ENCODE measurements around the gene NSD2. TPM values are rescaled to one million over a fixed set of nuclear protein-coding genes. Genes with fewer than 3 reads are reported as not detected.

Gene NSD2
- total RNA-seq, 1 experiment from 2014 or later: 136 TPM

DNA sequence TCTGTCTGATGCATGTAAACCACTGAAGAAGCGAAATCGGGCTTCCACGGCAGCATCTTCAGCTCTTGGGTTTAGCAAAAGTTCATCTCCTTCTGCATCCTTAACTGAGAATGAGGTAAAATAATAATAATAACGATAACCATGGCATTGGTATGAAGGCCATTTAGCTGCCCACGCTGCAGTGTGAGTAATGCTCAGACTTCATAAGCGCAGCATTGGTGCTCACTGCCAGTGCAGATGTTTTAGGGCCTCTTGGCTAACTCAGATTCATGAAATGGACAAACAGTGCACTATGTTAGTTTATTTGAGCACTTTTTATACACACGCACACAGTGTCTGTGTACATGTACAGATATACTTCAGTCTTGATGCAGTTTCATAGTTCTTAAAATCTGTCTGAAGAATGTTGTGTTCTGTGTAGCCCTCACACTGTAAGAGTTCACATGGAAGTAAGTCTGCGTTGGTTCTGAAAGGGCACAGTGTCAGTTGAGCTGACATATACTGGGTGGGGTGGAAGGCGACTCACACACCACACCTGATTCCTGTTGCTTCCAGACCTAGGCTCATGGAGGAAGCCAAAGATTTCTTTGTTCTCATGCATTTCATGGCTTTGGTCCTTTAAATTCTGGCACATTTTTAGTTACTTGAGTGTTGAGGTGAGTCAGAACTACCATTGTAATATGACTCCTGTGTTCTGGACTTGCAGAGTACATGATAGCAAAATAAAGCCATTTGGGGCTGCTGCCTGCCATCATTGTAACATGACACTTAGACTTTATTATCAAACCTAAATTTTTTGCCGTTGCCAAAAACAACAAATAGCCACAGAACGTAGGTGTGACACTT is 68.7 kb downstream of the NSD2 start:
- H2BK12ac ChIP-seq (ENCODE audit: insufficient read length, low read depth, low read length): no peak overlapping the region
- no peak overlapping the region for H3K4me2 ChIP-seq (ENCODE audit: insufficient read depth, insufficient read length, low read length)
- TF ChIP-seq, protein P1, sequence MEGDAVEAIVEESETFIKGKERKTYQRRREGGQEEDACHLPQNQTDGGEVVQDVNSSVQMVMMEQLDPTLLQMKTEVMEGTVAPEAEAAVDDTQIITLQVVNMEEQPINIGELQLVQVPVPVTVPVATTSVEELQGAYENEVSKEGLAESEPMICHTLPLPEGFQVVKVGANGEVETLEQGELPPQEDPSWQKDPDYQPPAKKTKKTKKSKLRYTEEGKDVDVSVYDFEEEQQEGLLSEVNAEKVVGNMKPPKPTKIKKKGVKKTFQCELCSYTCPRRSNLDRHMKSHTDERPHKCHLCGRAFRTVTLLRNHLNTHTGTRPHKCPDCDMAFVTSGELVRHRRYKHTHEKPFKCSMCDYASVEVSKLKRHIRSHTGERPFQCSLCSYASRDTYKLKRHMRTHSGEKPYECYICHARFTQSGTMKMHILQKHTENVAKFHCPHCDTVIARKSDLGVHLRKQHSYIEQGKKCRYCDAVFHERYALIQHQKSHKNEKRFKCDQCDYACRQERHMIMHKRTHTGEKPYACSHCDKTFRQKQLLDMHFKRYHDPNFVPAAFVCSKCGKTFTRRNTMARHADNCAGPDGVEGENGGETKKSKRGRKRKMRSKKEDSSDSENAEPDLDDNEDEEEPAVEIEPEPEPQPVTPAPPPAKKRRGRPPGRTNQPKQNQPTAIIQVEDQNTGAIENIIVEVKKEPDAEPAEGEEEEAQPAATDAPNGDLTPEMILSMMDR (conservative IDR thresholded peaks at IDR 0.05): no peak
- no peak overlapping the region for H3K18ac ChIP-seq (ENCODE audit: insufficient read length, low read depth, low read length)
- no peak overlapping the region for H4K8ac ChIP-seq (replicated peaks; ENCODE audit: insufficient read length, low read depth, low read length)
- no peaks in the 10 kb centered on the region for H3K23me2 ChIP-seq (ENCODE audit: insufficient read length, low read depth, low read length, poor library complexity, severe bottlenecking)
- no peaks in the 10 kb centered on the region for H3K9me3 Mint-ChIP-seq
- H2BK15ac ChIP-seq (ENCODE audit: low read depth, low read length): no peak overlapping the region
- H3K14ac ChIP-seq (ENCODE audit: insufficient read depth, low read length): no peak overlapping the region
- no peaks in the 10 kb centered on the region for H3K4me1 Mint-ChIP-seq
- H3K27ac ChIP-seq (ENCODE audit: insufficient read length, low read depth, low read length): no peak overlapping the region
- no peak overlapping the region for H3K4ac ChIP-seq (ENCODE audit: low read depth, low read length)
- H3K79me1 ChIP-seq (ENCODE audit: insufficient read depth, low read depth, low read length, poor library complexity, severe bottlenecking): no peaks in the 10 kb centered on the region
- no peak overlapping the region for H4K5ac ChIP-seq (ENCODE audit: insufficient read length, low read depth, low read length)
- no peak for DNase-seq
- no CpG with 5 or more reads among the region's 11 CpGs for WGBS (ENCODE audit: extremely low coverage, insufficient read length, low lambda C conversion rate)
- H3K23ac ChIP-seq (ENCODE audit: insufficient read length, low read depth, low read length): no peak overlapping the region
- H2AK5ac ChIP-seq (ENCODE audit: insufficient read length, low read length): no peak overlapping the region
- no peak overlapping the region for H2BK5ac ChIP-seq (ENCODE audit: insufficient read length, low read length)
- no peak overlapping the region; a peak in 1 of 7 replicates for H3K27ac Mint-ChIP-seq
- no peak overlapping the region for H2BK20ac ChIP-seq (ENCODE audit: low read depth, low read length, poor library complexity, severe bottlenecking)
- H3K4me1 ChIP-seq (ENCODE audit: insufficient read depth, low read length): no peaks in the 10 kb centered on the region
- H2AFZ ChIP-seq (ENCODE audit: low read length): no peak overlapping the region
- H3K27me3 ChIP-seq (ENCODE audit: insufficient read depth, low read length): no peaks in the 10 kb centered on the region
- no peaks in the 10 kb centered on the region for H3K9me3 ChIP-seq (ENCODE audit: control insufficient read depth, low read depth, low read length)
- no peaks in the 10 kb centered on the region for H3K27me3 Mint-ChIP-seq (ENCODE audit: low read depth)
- no peak overlapping the region for H3K56ac ChIP-seq (ENCODE audit: insufficient read length, low read depth, low read length)
- H4K91ac ChIP-seq (ENCODE audit: insufficient read length, low read depth, low read length): no peak overlapping the region
- H3T11ph ChIP-seq (ENCODE audit: low read length): no peak overlapping the region
- H3K36me3 Mint-ChIP-seq (ENCODE audit: insufficient read depth in 1 of 3, low read depth in 3 of 3): peaks cover 20 to 62% (median 50%) of the 10 kb centered on the region in 3 experiments
- H2BK120ac ChIP-seq (ENCODE audit: low read depth, low read length, poor library complexity, severe bottlenecking): no peak overlapping the region
- H4K20me1 ChIP-seq (ENCODE audit: control insufficient read depth, insufficient read depth, insufficient read length): no peaks in the 10 kb centered on the region
- H3K4me3 Mint-ChIP-seq: no peak overlapping the region
- no peaks in the 10 kb centered on the region for H3K79me2 ChIP-seq (ENCODE audit: insufficient read depth, low read length)
- H3K9ac ChIP-seq (ENCODE audit: extremely low read depth, insufficient read length, low read length): no peak overlapping the region

Data from H9 (cell line).